ENCODE results near the gene TBC1D4. TPM values are rescaled to one million over a fixed set of nuclear protein-coding genes. Genes with fewer than 3 reads are reported as not detected.
A peak's percentile ranks its signal among the peaks of the same experiment; 100 is the strongest.
"Not testable (repeated sequence)": the region's sequence is repeated elsewhere in the genome, so short reads cannot be mapped to it uniquely, and the experiment has no call there.

TBC1D4 gene
- total RNA-seq, 4 donors from 2014 or later, result 14.2 to 32.0 (median 20.6) TPM

DNA sequence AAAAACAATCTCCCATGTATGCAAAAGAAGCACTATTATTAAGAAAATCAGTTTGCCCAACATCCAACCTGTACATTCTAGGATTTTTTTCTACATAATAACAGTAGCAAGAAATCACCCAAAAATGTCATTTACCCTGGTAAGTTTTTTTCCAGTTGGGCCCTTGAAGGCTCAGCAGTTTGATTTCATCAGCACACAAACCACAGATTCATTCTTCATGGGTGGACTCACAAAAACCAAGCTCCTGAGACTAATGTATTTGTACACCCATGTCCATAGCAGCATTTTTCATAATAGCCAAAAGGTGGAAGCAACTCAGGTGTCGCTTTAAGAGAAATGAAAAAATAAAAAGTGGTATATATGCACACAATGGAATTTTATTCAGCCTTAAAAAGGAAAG lies 210.1 kb downstream of the TBC1D4 start:
- Histone ChIP-seq H3K9me3 (peaks cover 0 to 11% (median 5%) of the 10 kb centered on the region in 4 donors), H3K4me1 (no peaks in the 10 kb centered on the region), H3K36me3 (no peaks in the 10 kb centered on the region), H3K4me3 (no peak overlapping the region), H3K27me3 (no peaks in the 10 kb centered on the region), H3K27ac (replicated peaks in 1 of 4) (no peak overlapping the region)
- WGBS, result 100% methylated on average over 1 of the region's 1 CpG
- TF ChIP-seq EP300 (IDR thresholded peaks at IDR 0.05) (no peak), POLR2A (IDR thresholded peaks at IDR 0.05; ENCODE audit: low read depth) (no peak), POLR2AphosphoS5 (IDR thresholded peaks at IDR 0.05) (no peak)
- TF ChIP-seq, protein P1, sequence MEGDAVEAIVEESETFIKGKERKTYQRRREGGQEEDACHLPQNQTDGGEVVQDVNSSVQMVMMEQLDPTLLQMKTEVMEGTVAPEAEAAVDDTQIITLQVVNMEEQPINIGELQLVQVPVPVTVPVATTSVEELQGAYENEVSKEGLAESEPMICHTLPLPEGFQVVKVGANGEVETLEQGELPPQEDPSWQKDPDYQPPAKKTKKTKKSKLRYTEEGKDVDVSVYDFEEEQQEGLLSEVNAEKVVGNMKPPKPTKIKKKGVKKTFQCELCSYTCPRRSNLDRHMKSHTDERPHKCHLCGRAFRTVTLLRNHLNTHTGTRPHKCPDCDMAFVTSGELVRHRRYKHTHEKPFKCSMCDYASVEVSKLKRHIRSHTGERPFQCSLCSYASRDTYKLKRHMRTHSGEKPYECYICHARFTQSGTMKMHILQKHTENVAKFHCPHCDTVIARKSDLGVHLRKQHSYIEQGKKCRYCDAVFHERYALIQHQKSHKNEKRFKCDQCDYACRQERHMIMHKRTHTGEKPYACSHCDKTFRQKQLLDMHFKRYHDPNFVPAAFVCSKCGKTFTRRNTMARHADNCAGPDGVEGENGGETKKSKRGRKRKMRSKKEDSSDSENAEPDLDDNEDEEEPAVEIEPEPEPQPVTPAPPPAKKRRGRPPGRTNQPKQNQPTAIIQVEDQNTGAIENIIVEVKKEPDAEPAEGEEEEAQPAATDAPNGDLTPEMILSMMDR (IDR thresholded peaks at IDR 0.05), result no peak
- no peak for DNase-seq (ENCODE audit: extremely low spot score)
- intact Hi-C loops (cut with DNase I), result no loop called here

DNA sequence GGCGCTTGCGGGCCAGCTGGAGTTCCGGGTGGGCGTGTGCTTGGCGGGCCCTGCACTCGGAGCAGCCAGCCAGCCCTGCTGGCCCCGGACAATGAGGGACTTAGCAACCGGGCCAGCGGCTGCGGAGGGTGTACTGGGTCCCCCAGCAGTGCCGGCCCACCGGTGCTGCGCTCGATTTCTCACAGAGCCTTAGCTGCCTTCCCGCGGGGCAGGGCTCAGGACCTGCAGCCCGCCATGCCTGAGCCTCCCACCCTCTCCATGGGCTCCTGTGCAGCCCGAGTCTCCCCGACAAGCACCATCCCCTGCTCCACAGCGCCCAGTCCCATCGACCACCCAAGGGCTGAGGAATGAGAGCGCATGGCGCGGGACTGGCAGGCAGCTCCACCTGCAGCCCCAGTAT lies 213.5 kb downstream of the TBC1D4 start:
- DNase-seq (ENCODE audit: extremely low spot score), result peak; percentile 4
- H3K27ac ChIP-seq (replicated peaks in 1 of 4); H3K36me3 ChIP-seq; H3K4me3 ChIP-seq; H3K9me3 ChIP-seq; H3K4me1 ChIP-seq; intact Hi-C loops (cut with DNase I); H3K27me3 ChIP-seq: not testable (repeated sequence)
- 90% methylated on average over 9 of the region's 24 CpGs for WGBS

DNA sequence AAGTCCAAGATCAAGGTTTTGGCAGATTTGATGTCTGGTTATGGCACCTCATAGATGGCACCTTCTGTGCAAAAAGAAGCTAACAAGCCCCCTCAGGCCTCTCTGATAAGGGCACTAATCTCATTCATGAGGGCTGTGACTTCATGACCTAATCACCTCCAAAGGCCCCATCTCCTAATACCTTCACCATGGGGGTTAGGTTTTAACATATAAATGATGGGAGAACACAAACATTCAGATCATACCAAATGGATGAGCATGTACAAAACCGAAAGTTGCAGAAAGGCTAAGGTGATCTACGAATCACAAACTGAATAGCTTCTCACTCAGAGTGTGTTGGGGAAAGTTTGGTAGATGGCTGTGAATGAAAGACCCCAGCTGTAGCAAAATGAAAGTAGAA lies 217.4 kb downstream of the TBC1D4 start:
- Histone ChIP-seq H3K4me3 (no peak overlapping the region), H3K27me3 (no peaks in the 10 kb centered on the region), H3K36me3 (no peaks in the 10 kb centered on the region), H3K27ac (replicated peaks in 1 of 4) (no peak overlapping the region), H3K9me3 (no peaks in the 10 kb centered on the region), H3K4me1 (no peaks in the 10 kb centered on the region)
- DNase-seq (ENCODE audit: extremely low spot score), result peak; percentile 8
- TF ChIP-seq, protein P1 (IDR thresholded peaks at IDR 0.05), result no peak
- TF ChIP-seq POLR2A (IDR thresholded peaks at IDR 0.05; ENCODE audit: low read depth), result no peak
- no peak for TF ChIP-seq EP300 (IDR thresholded peaks at IDR 0.05)
- TF ChIP-seq POLR2AphosphoS5 (IDR thresholded peaks at IDR 0.05), result no peak
- 79% methylated on average over 2 of the region's 2 CpGs for WGBS
- intact Hi-C loops (cut with DNase I), result no loop called here

DNA sequence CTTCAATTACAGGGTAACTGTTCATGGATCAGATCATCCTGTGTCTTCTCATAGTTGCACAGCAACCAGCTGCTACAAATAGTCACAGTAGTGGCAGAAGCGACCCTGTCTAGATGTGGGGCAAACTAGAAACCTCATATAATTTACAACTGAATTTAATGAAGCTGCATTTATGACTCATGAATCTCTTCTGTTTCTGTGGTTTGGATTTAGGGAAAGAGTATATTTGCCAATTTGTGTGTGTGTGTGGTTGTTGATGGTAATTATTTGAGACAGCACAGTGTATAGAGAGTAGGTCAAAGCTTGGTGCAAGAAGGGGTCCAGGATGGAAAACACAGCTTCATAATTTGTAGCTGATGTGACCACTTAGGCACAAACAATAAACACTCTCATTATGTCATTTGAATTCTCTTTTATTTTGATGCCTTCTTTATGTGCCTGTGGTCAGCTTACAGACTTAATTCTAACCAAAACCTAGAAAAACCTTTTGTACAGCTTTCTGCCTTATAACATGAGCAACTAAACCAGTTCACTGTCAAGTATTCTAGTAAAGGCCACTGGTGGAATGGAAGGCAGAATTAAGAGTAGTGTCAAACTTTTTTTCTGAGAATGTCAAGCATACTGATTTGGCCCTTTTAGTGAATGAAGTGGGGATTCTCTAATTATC lies 218.1 kb downstream of the TBC1D4 start:
- Histone ChIP-seq H3K27ac (replicated peaks in 1 of 4) (no peak overlapping the region), H3K9me3 (no peaks in the 10 kb centered on the region), H3K4me3 (no peak overlapping the region), H3K27me3 (no peaks in the 10 kb centered on the region), H3K4me1 (no peaks in the 10 kb centered on the region), H3K36me3 (no peaks in the 10 kb centered on the region)
- 73% methylated on average over 1 of the region's 1 CpG for WGBS
- TF ChIP-seq, protein P1 (IDR thresholded peaks at IDR 0.05), result no peak
- no peak for TF ChIP-seq POLR2A (IDR thresholded peaks at IDR 0.05; ENCODE audit: low read depth)
- TF ChIP-seq EP300 (IDR thresholded peaks at IDR 0.05), result no peak
- TF ChIP-seq POLR2AphosphoS5 (IDR thresholded peaks at IDR 0.05), result no peak
- intact Hi-C loops (cut with DNase I), result no loop called here
- no peak for DNase-seq (ENCODE audit: extremely low spot score)

DNA sequence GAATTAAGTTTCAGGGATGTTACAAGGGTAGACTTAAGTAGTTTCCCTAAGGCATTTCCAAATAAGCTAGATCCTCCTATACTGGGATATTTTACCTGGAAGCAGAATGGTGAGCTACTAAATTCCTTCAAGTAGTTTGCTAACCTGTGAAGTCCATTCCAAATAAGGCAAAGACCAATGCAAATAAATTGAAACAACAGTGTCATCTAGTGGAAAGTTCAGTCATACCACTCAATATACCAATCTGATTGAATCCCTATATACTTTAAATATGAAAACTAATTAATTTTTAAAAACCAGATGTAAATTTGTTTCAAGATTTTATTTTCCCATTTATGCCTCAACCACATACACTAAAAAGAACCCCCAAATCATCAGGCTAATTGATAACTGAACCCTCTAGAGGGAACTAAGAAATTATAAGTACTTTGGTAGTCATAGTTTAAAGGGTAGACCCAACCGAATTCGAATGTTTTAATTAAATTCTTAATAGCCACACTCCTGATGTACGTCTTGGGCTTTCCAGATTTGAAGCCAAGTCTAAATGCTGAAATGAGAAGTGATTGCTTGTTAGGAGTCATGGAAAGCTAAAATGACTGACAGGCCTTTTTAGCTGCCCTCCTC lies 223.7 kb downstream of the TBC1D4 start:
- Histone ChIP-seq H3K36me3 (no peaks in the 10 kb centered on the region), H3K4me3 (no peak overlapping the region), H3K4me1 (no peaks in the 10 kb centered on the region), H3K27me3 (no peaks in the 10 kb centered on the region), H3K27ac (replicated peaks in 1 of 4) (no peak overlapping the region), H3K9me3 (no peaks in the 10 kb centered on the region)
- 68% methylated on average over 3 of the region's 3 CpGs for WGBS
- intact Hi-C loops (cut with DNase I), result no loop called here
- peak; percentile 12 for DNase-seq (ENCODE audit: extremely low spot score)
- no peak for TF ChIP-seq POLR2A (IDR thresholded peaks at IDR 0.05; ENCODE audit: low read depth)
- TF ChIP-seq, protein P1 (IDR thresholded peaks at IDR 0.05), result peak; percentile 47 to 54 (median 53)
- no peak for TF ChIP-seq POLR2AphosphoS5 (IDR thresholded peaks at IDR 0.05)

Measured in esophagus muscularis mucosa (tissue), 4 donors.